Measurements from ENCODE around the gene MEAK7. TPM values are rescaled to one million over a fixed set of nuclear protein-coding genes. Genes with fewer than 3 reads are reported as not detected.

MEAK7 gene
- total RNA-seq, 1 donor from 2014 or later = 28.5 TPM

DNA sequence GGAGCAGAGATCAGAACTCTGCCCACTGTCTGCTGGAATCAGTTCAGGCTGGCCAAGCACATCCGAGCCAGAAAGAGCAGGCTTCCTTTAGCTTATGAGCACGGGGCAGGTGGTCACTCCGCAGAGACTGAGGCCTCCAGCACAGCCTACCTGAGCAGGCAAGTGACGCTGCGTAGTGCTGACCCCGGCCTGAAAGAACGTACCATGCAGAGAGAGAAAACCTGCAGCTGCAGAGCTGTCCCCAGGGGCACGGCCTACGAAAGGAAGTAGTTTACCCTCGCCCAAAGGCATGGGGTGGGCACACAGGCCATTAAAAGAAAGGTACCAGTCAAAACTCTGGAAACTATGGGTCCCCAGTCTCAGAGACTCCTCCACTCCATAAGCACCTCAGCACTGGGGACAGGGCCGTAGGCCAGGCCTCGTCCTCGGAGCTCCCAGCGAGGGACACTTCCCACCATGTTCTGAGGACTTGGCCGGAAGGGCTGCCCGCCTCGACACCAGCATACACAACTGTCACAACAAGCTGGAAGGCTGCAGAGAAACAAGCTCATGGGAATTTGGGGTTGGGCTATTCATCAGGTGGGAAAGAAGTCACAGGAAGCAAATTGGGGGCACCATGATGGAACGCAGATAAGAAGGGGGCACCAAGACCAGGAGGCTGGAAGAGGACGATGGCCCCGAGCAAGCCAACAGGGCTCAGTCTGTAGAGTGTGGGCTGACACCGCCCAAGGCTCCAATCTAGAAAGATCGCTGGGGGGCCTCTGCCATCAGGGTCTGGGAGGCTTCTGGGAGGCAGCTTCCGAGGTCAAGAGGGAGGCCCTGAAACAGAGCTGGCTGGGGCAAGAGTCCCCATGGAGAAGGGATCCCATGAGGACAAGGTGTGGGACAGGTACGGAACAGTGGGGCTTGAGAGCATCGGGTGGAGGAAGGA is 21.2 kb downstream of the MEAK7 start:
- H3K27me3 ChIP-seq = no peaks in the 10 kb centered on the region
- H3K9me3 ChIP-seq = no peaks in the 10 kb centered on the region
- peaks cover 4% of the 10 kb centered on the region for H3K4me1 ChIP-seq
- no peak overlapping the region for H3K4me3 ChIP-seq
- intact Hi-C loops (cut with DNase I) = loop anchor here (5.0 to 10.0 kb wide), 2 partner anchors 206 to 518 kb away; partner anchors contain the start of gene NECAB2
- peak; percentile 54 to 64 for DNase-seq (ENCODE audit: extremely low spot score in 2 of 2)
- H3K36me3 ChIP-seq = peaks cover 0 to 36% of the 10 kb centered on the region in 2 donors
- H3K27ac ChIP-seq = no peak overlapping the region
- TF ChIP-seq POLR2A (IDR thresholded peaks at IDR 0.05) (no peak), POLR2AphosphoS5 (IDR thresholded peaks at IDR 0.05; ENCODE audit: insufficient read depth in 1 of 2, low read depth in 1 of 2) (no peak)
- TF ChIP-seq, protein P1, sequence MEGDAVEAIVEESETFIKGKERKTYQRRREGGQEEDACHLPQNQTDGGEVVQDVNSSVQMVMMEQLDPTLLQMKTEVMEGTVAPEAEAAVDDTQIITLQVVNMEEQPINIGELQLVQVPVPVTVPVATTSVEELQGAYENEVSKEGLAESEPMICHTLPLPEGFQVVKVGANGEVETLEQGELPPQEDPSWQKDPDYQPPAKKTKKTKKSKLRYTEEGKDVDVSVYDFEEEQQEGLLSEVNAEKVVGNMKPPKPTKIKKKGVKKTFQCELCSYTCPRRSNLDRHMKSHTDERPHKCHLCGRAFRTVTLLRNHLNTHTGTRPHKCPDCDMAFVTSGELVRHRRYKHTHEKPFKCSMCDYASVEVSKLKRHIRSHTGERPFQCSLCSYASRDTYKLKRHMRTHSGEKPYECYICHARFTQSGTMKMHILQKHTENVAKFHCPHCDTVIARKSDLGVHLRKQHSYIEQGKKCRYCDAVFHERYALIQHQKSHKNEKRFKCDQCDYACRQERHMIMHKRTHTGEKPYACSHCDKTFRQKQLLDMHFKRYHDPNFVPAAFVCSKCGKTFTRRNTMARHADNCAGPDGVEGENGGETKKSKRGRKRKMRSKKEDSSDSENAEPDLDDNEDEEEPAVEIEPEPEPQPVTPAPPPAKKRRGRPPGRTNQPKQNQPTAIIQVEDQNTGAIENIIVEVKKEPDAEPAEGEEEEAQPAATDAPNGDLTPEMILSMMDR (IDR thresholded peaks at IDR 0.05) = no peak

DNA sequence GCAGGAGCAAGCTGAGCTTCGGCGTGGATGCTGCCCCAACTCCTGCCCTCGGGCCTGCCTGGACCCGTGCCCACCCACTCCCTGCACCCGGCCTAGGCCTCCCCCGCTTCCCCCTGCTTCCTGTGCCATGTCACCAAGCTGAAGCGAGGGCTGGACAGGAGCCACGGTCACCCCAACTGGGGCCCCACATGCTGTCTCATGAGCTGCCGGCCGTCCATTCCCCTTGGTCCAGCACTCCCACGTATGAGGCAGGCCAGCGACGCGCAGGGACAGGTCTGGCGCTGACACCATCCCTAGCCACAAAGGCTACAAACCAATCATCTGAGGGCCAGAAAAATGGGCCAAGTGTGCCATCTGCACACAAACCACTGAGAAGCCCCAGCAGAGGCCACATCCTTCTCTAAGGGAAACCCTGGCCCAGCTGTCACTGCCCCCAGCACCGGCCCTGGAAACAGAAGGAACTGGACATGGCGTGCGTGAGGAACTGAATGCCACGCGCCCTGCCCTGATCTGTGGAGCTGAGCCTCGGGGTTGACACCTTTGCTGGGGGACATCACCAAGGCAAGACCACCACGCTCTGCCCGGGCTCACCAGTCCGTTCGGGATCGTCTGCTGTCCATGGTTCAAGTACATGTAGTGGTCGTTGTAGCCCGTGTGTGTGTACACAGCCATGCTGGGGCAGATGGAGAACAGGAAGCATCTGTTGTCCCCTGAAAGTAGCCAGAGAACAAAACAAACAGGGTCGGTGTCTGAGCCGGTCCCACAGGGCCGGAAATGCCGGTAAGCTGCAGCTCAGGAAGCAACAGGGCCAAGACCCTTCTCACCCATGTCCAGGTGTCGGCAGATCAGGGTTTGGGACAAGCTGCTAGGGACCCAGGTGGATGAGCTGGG is 22.2 kb downstream of the MEAK7 start:
- Histone ChIP-seq H3K27ac (no peak overlapping the region), H3K27me3 (no peaks in the 10 kb centered on the region), H3K36me3 (peaks cover 0 to 33% of the 10 kb centered on the region in 2 donors), H3K4me1 (peaks cover 4% of the 10 kb centered on the region), H3K9me3 (no peaks in the 10 kb centered on the region), H3K4me3 (no peak overlapping the region)
- TF ChIP-seq POLR2A (IDR thresholded peaks at IDR 0.05) (no peak), POLR2AphosphoS5 (IDR thresholded peaks at IDR 0.05; ENCODE audit: insufficient read depth in 1 of 2, low read depth in 1 of 2) (no peak)
- TF ChIP-seq, protein P1 (IDR thresholded peaks at IDR 0.05) = no peak
- intact Hi-C loops (cut with DNase I) = loop anchor here (5.0 to 10.0 kb wide), 2 partner anchors 205 to 517 kb away; partner anchors contain the start of gene NECAB2
- DNase-seq (ENCODE audit: extremely low spot score in 2 of 2) = peak; percentile 80 to 89

DNA sequence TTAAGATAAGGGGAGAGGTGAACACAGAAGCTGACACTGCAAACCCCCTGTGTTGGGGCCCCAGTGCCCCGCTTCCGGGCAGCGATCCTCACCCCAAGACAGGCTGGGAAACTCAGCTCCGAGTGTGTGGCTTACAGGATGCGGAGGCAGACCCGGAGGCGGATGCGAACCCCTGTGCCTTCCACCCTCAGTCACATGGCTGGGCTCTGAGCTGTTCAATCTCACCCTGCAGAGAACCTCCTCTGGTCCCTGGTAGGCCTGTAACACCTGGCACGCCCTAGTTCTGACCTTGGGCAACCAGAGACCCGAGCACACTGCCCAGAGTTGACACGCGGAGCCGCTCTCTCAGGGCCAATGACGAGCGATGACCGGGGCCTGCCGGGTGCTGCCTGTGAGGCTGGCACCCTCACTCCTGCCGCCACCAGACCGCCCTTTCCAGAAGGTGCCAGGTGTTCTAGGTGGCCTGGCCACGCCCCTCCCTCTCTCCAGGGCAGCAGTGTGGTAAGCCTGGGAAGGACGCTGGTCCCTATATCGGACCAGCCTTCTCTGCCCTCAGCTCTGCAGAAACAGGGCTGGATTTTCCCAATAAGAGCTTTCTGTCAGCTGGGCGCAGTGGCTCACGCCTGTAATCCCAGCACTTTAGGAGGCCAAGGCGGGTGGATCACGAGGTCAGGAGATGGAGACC is 23.3 kb downstream of the MEAK7 start:
- peak in 1 of 2 donors; percentile 61 for DNase-seq (ENCODE audit: extremely low spot score in 2 of 2)
- H3K27ac ChIP-seq = no peak overlapping the region

More for the DNA sequence above, 23.3 kb downstream of the MEAK7 start:
- H3K36me3 ChIP-seq = peaks cover 0 to 25% of the 10 kb centered on the region in 2 donors
- intact Hi-C loops (cut with DNase I) = loop anchor here (5.0 to 10.0 kb wide), 2 partner anchors 204 to 516 kb away; partner anchors contain the start of gene NECAB2
- H3K27me3 ChIP-seq = no peaks in the 10 kb centered on the region
- H3K9me3 ChIP-seq = no peaks in the 10 kb centered on the region
- H3K4me3 ChIP-seq = no peak overlapping the region
- peaks cover 4% of the 10 kb centered on the region for H3K4me1 ChIP-seq
- no peak for TF ChIP-seq POLR2A (IDR thresholded peaks at IDR 0.05)
- TF ChIP-seq, protein P1 (IDR thresholded peaks at IDR 0.05) = no peak
- no peak for TF ChIP-seq POLR2AphosphoS5 (IDR thresholded peaks at IDR 0.05; ENCODE audit: insufficient read depth in 1 of 2, low read depth in 1 of 2)
